Mucosa of descending colon (tissue), 3 donors: ENCODE results near the gene VKORC1L1. TPM values are rescaled to one million over a fixed set of nuclear protein-coding genes. Genes with fewer than 3 reads are reported as not detected.
"Not testable (repeated sequence)": the region's sequence is repeated elsewhere in the genome, so short reads cannot be mapped to it uniquely, and the experiment has no call there.

Experiments
- ATAC-seq: fragments of 200-7000 bp; cut with Tn5 transposase; one replicate; pipeline ENCODE4 v1.9.1; 2020; ENCODE audit warnings: mild to moderate bottlenecking, moderate library complexity
- DNase-seq, 3 donors: peaks; one replicate each; pipeline ENCODE4 v3.0.0-alpha.2; 2020
- H3K36me3 ChIP-seq: fragments of 200-600 bp; one replicate; pipeline ENCODE4 v1.8.0; 2021; ENCODE audit warnings: low read depth, mild to moderate bottlenecking
- H3K4me1 ChIP-seq: fragments of 200-600 bp; one replicate; pipeline ENCODE4 v1.8.0; 2021; ENCODE audit warnings: low read depth, mild to moderate bottlenecking
- H3K4me3 ChIP-seq: fragments of 200-600 bp; one replicate; pipeline ENCODE4 v1.8.0; 2021; ENCODE audit warnings: mild to moderate bottlenecking
- H3K9me3 ChIP-seq: fragments of 200-600 bp; one replicate; pipeline ENCODE4 v1.8.0; 2021; ENCODE audit warnings: mild to moderate bottlenecking
- CTCF ChIP-seq: fragments of 200-600 bp; IDR thresholded peaks from one replicate; pipeline ENCODE4 v1.8.0; 2022; ENCODE audit warnings: antibody characterized with exemption, mild to moderate bottlenecking
- intact Hi-C, 2 donors: fragments of 100-400 bp; cut with DNase I in 1 of 2; cut with micrococcal nuclease in 1 of 2; formaldehyde crosslinking; loops; one replicate each; pipeline versions ENCODE4 v1.11.0 to v1.11.1; 2022; cut with DNase I, micrococcal nuclease
- total RNA-seq, 3 donors: library from RNA; stranded (reverse); fragmentation: NEBNext Ultra II Directional in 2 of 3; extraction: Animal tissue kit (Norgen Biotek cat#: 25700) in 2 of 3; gene quantifications; one replicate each; pipeline versions ENCODE4 v1.2.1 to v1.2.4, GENCODE V29; 2021 to 2023
- donor health status: DM: no; HTN: no; CAD: no; lungs with moderate emphysema.
- donor health status: DM: no; HTN: no; CAD: no.
- donor health status: DM: no; HTN: yes; CAD: no.

VKORC1L1 gene
- total RNA-seq, 3 donors from 2014 or later = 18.0 to 25.6 (median 22.2) TPM

- H3K9me3 ChIP-seq, H3K4me3 ChIP-seq, H3K36me3 ChIP-seq, intact Hi-C loops, ATAC-seq, H3K4me1 ChIP-seq, DNase-seq: not testable (repeated sequence)
These were observed 2.8 kb downstream of the VKORC1L1 start for GRCh38 chr7:65875715-65876114.

DNA sequence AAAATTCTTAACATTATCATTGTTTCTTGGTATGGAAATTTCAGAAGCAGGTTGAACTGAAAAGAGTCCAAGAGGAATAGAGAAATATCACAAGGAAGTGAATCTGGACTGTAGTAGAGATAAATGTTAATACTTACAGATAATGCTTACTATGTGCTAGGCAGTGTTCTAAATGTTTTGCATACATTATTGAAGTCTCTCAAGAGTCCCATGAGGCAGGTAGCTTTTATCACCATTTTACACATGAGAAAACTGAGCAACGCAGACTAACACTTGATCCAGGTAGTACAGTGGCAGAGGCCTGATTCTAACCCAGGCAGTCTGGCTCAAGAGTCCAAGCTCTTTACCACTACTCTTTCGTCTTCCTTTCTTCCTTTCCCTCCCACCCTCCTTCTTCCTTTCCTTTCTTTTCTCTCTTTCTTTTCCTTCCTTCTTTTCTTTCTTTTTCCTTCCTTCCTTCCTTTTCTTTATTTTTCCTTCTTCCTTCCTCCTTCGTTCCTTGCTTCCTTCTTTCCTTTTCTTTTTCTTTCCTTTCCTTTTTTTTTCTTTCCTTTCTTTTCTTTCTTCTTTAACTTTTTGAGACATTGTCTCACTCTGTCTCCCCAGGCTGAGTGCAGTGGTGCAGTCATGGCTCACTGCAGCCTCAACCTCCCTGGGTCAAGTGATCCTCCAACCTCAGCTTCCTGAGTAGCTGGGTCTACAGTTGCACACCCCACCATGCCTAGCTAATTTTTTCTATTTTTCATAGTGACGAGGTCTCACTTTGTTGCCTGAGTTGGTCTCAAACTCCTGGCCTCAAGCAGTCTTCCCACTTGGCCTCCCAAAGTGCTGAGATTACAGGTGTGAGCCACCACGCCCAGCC is 6.6 kb downstream of the VKORC1L1 start:
- H3K4me1 ChIP-seq, H3K9me3 ChIP-seq, H3K4me3 ChIP-seq, intact Hi-C loops, H3K36me3 ChIP-seq, DNase-seq: not testable (repeated sequence)
- peak; percentile 35 for ATAC-seq

GRCh38 chr7:65880242-65880641 is 7.4 kb downstream of the VKORC1L1 start:
- H3K36me3 ChIP-seq, intact Hi-C loops, H3K4me1 ChIP-seq, H3K4me3 ChIP-seq, H3K9me3 ChIP-seq: not testable (repeated sequence)
- DNase-seq (peak in 1 of 3 donors; percentile 24), ATAC-seq (peak; percentile 97)

DNA sequence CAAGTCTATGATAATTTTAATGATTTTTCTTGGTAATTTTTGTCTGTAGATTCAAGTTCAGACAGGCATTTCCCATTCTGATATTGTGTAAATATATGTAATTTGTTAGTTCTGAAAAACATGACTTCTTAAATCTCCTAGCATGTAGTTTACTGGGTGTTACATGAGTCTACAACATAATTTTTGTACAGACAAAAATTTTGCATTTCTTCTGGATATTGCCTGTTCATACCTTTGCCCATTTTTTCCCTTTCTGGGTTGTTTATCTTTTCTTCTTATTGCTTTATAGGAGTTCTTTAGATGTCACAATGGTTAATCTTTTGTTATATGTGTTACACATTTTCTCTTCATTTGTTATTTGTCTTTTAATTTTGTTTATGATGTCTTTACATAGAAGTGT is 12.1 kb downstream of the VKORC1L1 start:
- ATAC-seq, intact Hi-C loops: not testable (repeated sequence)

DNA sequence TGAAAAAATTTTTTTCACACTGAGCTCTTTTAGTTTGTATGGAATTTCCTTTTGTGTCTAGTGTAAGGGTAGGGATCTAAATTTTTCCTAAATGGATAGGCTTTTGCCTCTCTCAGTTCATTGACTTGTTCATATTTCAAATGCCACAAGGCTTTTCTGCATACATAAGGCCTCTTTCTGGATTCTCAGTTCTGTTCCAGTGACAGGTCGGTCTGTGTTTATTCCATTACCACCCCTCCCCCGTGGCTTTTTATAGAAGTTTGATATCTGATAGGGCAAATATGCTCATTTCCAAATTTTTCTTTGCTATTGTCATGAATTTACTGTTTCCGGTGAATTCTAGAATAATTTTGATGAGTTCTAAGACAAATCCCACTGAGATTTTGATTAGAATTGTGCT is 12.7 kb downstream of the VKORC1L1 start:
- ATAC-seq, H3K9me3 ChIP-seq, H3K4me1 ChIP-seq, intact Hi-C loops, H3K36me3 ChIP-seq, H3K4me3 ChIP-seq, DNase-seq: not testable (repeated sequence)

More for the DNA sequence above, 12.1 kb downstream of the VKORC1L1 start:
- not testable (repeated sequence) for DNase-seq, H3K9me3 ChIP-seq, H3K4me3 ChIP-seq, H3K4me1 ChIP-seq, H3K36me3 ChIP-seq

- ATAC-seq, H3K4me1 ChIP-seq, H3K36me3 ChIP-seq, DNase-seq, intact Hi-C loops, H3K4me3 ChIP-seq, H3K9me3 ChIP-seq: not testable (repeated sequence)
These were observed 15.7 kb downstream of the VKORC1L1 start for GRCh38 chr7:65888434-65889156.

DNA sequence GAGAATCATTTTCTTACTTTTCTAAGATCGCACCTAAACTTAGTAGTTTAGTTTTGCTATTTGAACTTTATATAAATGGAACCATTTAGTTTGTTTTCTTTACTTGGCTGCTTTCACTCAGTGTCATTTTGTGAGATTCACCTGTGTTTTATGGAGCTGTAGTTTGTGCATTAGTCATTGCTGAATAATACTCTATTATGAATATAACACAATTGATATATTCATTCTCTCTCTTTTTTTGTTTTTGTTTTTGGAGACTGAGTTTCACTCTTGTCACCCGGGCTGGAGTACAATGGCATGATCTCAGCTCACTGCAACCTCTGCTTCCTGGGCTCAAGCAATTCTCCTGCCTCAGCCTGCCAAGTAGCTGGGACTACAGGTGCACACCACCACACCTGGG is 16.8 kb downstream of the VKORC1L1 start:
- H3K9me3 ChIP-seq, intact Hi-C loops, DNase-seq, ATAC-seq, H3K4me3 ChIP-seq, H3K36me3 ChIP-seq, H3K4me1 ChIP-seq: not testable (repeated sequence)

DNA sequence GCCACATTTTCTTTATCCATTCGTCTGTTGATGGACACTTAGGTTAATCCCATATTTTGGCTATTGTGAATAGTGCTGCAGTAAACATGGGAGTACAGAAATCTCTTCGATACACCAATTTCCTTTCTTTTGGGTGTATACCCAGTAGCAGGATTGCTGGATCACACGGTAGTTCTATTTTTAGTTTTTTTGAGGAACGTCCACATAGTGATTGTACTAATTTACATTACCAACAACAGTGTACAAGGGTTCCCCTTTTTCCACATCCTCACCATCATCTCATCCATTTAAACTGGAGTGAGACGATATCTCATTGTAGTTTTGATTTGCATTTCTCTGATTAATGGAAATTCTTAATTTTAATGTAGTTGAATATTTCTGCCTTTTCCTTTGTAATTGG is 19.3 kb downstream of the VKORC1L1 start:
- H3K4me3 ChIP-seq = no peak overlapping the region
- no peaks in the 10 kb centered on the region for H3K9me3 ChIP-seq
- no peak for TF ChIP-seq CTCF
- no peak for DNase-seq
- no peak for ATAC-seq
- no peaks in the 10 kb centered on the region for H3K4me1 ChIP-seq
- intact Hi-C loops = no loop called here
- no peaks in the 10 kb centered on the region for H3K36me3 ChIP-seq

- no peaks in the 10 kb centered on the region for H3K4me1 ChIP-seq
- no peak for ATAC-seq
- TF ChIP-seq CTCF = no peak
- no peaks in the 10 kb centered on the region for H3K36me3 ChIP-seq
- no peak overlapping the region for H3K4me3 ChIP-seq
- DNase-seq = no peak
- no peaks in the 10 kb centered on the region for H3K9me3 ChIP-seq
- intact Hi-C loops = no loop called here
These were observed 20.0 kb downstream of the VKORC1L1 start for GRCh38 chr7:65892835-65893234.
